ENCODE results near the gene GAL3ST1.
A peak's percentile ranks its signal among the peaks of the same experiment; 100 is the strongest.
"Not testable (repeated sequence)": the region's sequence is repeated elsewhere in the genome, so short reads cannot be mapped to it uniquely, and the experiment has no call there.

The GAL3ST1 gene

DNA sequence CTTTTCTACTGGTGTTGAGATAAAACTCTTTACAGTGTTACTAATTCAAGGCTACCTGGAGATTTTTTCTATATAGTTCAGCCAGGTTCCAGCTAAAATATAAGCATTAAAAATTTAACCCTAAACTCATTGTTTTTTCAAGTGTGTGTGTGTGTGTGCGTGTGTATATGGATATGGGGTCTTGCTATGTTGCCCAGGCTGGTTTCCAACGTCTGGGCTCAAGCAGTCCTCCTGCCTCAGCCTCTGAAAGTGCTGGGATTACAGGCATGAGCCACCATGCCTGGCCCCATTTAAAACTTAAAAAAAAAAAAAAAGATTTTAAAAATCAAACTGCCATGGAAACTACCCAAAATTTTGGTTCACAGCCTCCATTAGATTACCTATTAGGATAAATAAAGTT lies 21.7 kb upstream of the GAL3ST1 start:
- no peak for DNase-seq

DNA sequence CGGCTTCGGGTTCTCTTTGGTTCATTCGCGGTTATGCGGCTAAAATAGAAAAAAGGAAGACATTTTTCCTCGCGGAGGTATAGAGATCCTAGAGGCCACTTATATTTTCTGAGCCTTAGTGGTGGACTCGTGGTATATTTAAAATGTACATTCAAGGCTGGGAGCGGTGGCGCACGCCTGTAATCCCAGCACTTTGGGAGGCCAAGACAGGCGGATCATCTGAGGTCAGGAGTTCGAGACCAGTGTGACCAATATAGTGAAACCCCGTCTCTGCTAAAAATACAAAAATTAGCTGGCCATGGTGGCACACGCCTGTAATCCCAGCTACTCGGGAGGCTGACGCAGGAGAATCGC lies 17.9 kb upstream of the GAL3ST1 start:
- DNase-seq = not testable (repeated sequence)

DNA sequence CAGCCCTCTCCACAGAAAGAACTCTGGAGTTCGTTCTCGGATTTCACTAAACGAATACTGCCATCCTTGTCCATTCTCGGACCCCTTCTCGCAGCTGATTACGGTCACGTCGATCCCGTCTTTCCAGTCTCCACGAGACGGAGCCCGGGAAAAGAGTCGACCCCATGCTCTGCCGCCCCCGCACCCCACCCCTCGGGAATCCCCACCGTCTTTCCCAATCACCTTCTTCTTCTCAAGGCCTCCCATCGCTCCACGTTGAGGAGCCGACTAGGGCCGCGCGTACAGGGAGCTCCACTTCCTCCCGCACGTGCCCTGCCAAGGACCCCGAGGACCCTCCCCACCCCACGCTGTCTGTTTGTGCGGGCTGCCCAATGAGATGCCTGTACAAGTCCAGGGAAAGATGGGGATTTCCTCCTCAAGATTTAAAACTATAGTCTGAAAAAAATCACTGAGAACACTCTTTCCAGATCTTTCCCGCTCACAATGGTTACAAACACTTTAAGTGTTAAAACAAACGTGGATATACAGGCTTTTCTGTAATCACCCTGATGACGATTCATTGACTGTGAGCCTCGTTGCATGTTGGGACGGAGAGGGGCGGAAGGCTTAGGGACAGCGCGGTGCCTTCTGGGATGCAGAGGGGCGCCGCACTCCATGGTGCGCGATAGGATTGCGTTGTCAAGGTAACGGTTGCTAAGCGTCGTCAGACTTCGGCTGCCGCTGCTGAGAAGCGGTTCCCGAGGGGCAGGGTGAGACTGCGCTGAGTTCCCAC lies 17.3 kb upstream of the GAL3ST1 start, which contains the start of gene PES1:
TSS of gene PES1 (minus strand) at position 323 of the 772 bp plus-strand sequence. CDS start at position 246, 77 bp downstream.
- DNase-seq = peak; percentile 79 to 96

DNA sequence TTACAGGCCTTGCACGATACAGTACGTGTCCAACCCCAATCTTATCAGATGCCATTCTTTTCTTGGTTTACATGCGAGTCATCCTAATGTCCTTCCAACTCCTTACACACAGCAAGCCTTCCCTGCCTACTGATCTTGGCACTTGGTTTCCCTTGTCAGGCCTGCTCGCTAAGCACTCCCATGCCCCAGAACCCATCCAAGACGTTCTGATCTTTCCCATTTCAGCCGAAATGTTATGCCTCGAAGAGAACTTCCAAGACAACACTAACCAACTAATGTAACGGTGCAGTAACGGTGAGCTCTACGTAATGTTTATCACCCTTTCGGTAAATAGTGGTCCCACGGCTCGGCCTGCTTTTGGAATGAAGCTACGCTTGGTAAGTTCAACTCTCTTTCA lies 16.7 kb upstream of the GAL3ST1 start:
- no peak for DNase-seq

DNA sequence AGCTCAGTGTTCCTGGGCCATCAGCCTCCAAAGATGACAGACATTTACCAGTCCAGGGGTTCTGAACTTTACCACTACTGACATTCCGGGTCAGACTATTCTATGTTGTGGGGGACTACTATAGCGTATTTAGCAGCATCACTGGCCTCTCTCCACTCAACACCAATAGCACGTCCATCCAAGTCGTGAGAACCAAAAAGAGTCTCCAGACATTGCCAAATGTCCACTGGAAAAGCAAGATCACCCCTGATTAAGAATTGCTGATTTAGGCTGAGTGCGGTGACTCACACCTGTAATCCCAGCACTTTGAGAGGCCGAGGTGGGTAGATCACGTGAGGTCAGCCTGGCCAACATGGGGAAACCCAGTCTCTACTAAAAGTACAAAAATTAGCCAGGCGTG lies 11.9 kb upstream of the GAL3ST1 start:
- DNase-seq = no peak

DNA sequence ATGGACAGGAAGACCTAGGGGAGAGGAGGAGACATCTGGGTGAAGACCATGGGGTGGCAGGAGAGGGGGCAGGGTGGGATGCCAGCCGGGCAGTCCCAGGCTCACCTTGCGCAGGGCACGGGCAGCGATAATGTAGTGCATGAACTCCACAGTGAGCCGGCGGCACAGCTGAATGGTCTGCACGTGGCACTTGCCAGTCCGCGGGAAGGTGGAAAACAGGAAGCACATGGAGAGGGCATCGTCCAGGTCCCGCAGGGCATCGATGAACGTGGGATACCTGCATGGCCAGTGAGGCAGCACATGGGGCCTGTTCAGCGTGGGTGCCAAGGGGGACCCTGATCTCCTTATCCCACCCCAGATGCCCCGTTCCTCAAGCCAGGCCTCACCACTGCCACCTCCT lies 10.0 kb upstream of the GAL3ST1 start:
- DNase-seq = no peak

DNA sequence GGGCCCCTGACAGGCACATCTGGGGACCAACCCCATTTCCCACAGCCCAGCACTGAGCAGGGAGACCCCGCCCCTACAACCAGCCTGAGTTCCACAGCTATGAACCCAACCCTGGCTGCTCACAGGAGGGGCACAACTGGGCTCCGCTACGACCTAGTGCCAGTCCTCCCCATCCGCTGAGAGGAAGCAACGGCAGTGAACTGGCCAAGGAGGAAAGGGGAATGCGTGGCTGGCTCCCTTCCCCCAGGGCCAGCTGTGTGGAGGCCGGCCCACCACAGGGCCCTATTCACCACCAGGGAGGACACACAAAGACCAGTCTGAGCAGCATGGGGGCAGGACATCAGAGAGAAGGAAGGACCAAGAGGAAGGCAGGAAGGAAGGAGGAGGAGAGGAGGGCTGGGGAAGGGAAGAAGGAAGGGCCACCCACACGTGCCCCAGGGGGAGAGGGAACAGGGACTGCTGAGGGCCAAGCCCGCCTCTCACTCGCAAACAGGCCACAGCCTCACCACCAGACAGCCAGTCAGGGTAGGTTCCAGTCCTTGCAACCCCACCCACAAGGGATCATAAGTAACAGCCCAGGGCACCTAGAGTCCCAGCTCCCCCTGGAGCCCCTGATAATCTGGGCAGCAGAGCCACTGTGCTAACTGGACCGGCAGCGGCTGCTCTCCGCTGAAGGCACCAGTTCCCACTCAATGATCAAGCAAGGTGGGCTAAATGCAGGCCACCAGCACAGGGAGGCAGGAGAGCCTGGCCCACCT lies 8.5 kb upstream of the GAL3ST1 start:
- no peak for DNase-seq

DNA sequence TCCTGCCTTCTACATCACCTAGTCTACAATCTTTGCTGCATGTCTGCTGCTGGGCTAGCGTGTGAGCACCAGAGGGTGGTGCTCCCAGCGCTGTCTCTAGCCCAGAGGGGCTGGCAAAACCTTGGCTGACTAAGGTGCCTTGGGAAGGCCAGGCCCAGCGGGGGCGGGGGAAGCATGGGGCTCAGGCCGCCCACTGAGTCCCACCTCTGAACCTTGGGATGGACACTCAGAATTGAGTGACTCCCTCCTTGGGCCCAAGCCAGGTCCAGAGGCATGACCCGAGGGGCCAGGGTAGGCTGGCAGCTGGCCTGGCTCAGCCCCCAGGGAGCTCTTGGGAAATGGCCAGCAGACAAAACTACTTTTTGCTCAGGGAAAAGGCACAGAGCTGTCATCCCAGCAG lies 7.6 kb upstream of the GAL3ST1 start:
- no peak for DNase-seq

DNA sequence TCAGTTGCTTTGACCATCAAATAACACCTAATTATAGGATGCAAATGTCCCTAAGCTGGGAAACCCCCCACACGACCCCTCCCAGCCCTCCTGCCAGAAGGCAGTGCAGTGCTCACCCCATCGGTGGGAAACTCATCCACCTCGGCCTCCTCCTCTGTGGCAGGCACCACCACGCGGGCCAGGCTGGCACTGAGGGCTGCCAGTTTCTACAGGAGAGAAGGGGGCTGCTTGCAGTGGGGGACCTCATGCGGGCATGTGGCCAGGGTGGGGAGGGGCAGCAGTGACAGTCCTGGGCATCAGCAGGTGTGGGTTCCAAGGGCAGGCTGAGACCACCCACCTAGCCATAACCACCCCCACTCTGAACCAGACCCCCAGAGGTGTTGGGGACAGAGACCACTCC lies 6.4 kb upstream of the GAL3ST1 start:
- no peak for DNase-seq

DNA sequence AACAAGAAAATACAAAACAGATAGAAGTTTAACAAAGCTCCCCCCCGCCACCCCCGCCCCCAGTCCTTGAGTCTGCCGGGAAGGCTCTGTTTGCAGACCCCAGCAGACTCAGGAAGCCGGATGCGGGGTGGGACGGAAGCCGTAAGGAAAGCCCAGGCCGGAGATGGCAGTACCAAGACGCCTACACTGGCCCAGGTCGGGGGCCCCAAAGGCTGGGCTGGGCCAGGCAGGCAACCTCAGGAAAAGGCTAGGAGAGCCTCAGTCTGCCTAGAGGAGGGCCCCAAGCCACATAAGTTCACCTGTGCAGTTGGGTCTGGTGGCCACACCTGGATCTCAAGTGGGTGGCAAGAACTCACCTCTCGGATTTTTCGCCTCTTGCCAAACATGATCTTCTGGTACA lies 4.0 kb upstream of the GAL3ST1 start:
- no peak for DNase-seq

DNA sequence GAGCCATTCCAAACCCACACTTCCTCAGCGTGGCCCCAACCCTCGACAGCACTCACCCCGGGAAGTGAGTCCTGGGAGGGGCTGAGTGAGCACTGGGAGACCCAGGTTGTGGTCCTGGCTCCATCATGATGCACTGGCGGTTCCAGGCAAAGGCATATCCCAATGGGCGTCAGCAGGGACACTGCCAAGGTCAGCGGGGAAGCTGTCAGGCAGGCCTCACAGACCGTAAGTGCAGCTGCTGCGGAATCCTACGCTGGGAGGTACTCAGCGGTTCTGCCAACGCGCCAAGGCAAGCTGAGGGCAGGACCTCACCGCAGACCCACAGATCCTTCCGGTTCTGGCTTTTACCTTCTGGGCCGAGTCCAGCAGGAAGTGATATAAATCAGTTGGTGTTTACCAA lies 1.4 kb upstream of the GAL3ST1 start:
- DNase-seq = no peak

DNA sequence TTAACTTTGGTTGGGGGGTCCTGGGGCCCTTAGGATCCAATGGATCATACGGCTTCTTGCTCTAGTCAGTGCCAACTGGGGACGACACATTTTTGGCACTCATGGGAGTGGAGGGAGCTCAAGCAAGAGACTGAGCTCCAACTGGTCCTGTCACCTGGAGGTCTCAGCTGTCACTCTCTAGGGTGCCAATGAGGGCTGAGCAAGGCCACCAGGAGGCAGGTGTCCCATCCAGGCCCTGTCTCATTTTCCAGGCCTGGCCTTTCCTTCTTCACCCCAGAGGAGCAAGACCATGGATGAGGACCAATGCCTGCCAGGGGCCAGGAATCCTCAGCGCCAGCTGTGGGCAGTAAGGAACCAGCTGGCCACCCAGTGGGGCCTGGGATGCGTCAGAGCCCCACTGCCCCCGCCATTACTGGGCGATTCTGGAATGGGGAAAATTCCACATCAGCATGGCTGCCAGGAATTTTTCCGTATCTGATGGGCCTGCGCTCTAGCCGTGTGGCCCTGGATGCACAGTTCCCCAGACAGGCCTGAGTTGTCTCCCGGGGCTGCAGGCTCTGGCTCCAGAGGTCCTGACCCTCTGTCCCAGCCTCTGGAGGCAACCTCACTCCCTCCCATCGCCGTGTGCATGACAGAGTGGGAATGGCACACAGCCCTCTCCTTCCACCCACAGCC lies 669 bp upstream of the GAL3ST1 start:
- no peak for DNase-seq

DNA sequence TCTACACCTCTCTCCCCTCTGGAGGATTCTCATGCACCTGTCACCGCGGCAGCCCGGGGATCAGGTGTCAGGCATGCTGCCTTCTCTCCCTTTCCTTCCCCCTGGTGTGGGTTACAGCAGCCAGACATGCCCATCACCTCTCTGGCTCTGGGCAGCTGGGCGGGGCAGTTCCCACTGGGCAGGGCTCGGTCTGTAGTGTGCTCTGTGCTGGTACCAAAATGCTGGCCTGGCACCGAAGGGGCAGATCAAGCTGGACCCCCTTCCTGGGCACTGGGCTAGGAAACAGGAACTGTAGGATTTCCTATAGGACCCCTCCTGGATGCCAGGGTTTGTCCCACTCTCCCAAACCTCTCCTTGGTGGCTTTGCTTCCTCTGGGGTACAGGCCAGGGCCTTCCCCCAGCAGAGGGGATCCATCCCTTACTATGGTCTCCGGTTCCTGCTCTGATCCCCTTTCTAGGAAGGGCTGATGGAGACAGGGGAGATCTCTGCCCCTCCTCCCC lies 821 bp downstream of the GAL3ST1 start:
- DNase-seq = no peak

DNA sequence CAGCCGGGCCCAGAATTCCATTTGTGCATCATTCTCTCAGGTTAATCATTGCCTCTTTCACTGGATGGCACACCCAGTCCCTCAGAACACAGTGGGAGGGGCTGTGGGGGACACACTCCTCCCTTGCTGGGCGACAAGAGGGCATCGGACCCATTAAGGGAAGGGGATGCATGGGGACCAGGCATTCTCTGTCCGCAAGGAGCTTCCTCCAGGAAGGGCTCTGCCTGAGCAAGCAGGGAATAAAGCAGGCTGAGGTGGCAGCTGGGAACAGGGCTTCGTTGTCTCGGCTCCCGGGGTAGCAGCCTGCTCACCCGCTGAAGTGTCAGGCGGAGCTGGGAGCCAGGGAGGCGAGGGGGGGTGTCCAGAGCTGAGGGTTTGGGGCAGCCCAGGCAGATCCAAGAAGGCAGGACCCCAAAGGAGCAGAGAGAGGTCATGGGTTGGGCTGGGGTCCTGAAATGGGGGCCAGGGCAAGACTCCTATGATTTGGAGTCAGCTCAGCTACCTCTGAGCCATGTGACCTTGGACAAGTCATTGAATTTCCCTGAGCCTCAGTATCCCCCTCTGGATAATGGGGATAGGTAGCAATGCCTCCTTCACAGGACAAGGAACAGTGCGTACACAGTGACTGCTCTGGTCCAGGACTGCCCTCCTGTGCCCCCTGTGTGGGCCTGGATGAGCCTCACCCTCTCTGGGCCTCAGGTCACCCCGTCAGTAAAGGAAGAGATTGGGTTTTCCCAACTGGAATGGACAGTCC lies 1.4 kb downstream of the GAL3ST1 start:
- no peak for DNase-seq

DNA sequence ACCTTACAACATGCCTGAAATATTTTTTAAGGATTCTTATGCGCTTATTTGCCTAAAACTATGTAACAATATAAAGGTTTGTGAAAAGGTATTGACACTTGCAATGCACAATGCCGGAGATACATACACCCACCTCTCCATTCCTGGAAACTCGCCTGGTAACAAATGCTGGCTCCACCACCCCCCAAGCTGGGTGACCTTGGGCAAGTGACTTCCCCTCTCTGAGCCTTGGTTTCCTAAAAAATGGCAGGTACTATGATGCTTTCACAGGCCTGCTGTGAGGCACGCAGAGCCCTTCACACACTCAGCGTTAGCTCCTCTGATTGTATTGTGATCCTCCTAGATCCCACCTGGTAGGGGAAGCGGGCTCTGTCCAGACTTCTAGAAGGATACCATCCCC lies 2.3 kb downstream of the GAL3ST1 start:
- no peak for DNase-seq

DNA sequence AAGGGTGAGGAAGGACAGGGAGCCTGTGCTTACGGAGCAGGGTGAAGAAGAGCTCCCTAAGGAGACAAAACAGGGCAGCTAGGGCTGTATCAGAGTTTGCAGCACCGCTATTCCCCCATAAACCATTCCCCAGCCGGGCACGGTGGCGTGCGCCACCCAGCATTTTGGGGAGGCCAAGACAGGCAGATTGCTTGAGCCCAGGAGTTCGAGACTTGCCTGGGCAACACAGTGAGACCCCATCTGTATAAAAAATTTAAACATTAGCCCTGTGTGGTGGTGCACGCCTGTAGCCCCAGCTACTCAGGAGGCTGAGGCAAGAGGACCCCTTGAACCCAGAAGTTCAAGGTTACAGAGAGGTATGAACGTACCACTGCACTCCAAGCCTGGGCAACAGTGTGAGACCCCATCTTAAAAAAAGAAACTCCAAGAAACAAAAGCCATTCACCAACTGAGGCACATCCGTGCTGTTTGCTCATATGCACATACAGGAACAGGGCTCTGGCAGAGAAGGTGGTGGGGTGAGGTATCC lies 4.7 kb downstream of the GAL3ST1 start:
- DNase-seq = no peak

DNA sequence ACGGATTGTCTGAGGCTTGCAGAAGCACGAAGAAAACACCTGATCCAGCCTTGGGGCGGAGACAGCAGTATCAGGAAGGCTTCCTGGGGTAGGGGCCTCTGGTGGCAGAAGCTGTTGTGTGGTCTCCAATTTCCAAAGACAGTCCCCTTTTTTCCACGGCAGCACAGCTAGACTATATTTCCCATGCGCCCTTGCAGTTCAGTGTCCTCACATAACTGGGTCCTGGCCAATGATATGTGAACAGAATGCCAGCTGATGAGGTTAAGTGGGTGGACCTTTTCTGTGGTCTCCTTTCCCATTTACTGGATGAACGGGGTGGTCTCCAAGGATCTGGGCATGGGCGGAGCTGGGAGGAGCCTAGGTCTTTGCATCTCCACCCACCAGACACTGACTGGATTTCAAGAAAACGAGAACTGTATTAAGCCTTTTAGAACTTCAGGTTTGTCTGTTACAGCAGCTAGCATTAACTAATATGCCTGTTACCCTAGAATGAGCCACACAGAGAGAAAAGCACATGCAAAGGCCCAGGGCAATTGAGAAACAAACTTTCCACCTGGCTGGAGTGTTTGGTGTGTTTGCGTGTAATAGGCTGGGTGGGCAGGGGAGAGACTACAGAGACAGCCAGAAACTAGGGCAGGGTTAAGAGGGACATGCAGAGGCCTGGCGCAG lies 6.2 kb downstream of the GAL3ST1 start:
- DNase-seq = no peak

DNA sequence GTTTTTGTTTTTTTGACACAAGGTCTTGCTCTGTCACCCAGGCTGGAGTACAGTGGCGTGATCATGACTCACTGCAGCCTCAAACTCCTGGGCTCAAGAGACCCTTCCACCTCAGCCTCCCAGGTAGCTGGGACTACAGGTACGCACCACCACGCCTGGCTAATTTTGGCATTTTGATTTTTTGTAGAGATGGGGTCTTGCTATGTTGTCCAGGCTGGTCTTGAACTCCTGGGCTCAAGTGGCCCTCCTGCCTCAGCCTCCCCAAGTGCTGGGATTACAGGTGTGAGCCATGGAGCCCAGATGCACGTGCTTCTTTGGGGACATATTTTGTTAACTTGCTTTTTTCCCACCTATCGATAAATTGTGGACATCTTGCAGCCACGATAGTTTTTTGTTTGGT lies 7.2 kb downstream of the GAL3ST1 start:
- DNase-seq = not testable (repeated sequence)

DNA sequence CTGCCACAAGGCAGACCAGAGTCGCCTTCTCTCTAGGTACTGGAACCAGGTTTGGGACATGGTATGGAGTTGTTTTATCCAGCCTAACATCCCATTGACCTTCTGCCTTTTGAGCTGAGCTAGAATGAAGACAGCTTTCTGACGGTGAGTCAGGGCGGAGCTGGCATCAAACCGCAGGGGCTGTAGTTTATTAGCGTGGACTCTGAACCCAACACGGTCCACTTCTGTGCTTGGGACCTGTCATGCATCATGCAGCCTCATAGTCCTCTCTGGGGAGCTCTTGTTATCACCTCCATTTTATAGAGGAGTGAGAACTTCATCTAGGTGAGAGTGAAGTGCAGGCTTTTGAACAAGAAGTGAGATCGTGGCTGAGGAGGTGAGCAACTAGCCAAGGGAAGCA lies 8.3 kb downstream of the GAL3ST1 start:
- DNase-seq = no peak

DNA sequence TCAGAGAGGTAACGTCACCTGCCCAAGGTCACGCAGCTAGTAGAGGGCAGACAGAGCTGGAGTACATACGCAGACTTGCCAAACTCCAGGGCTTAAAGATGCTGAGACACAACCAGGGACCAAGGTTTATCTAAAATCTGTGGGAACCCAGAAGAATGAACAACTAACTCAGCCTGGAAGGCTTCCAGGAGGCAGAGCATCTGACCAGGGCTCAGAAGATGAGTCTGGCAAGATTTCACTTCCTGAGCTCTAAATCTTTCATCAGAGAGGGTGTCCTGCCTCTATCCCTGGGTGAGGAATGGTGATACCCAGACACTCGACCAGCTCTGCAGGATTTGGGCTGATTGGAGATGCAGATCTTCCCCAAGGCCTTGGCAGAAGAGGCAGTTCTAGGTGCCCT lies 9.1 kb downstream of the GAL3ST1 start:
- DNase-seq = no peak

DNA sequence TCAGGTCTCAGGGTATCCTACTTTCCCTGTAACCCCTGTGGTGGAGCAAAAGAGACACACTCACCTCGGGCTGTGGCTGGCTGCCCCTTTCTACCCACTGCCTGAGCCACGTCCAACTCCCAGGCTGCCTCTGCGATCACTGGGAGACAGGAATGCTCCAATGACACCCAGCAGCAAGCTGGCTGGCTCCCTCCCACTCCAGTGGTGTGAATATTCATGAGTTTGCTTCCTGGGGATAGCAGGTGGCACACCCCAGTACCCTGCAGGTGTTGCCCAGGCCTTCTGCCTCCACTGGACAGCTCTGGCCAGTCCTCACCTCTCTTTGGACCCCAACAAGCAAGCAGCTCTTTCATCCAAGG lies 9.7 kb downstream of the GAL3ST1 start:
- DNase-seq = no peak

DNA sequence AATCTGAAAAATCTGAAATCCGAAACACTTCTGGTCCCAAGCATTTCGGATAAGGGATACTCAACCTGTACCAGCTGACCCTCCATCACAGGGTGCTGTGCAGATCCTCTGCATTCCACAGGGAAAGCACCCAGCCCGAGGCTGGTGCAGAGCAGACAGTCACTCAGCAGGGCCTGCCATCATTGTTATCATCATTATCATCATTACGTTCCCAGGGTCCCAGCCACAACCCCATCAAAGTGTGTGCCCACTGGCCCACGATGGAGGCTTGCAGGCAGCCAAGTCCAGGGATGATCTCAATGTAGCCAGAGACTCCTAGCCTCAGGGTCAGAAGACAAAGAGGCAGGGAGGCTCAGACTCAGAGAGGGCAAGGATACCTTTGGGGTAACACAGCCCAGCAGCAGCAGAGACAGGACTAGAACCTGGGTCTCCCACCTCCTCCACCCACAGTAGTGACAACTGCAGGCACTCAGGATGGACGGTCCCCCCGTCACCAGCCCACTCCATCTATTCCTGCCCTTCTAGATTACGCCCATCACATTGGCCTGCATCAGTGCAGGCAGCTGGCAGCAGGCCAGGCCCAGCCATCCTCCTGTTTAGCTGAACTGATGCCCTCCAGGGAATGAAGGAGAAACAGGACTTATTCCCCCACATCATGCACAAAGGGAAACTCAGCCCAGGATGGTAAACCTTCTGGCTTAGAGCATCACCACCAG lies 10.3 kb downstream of the GAL3ST1 start:
- DNase-seq = no peak

Data from SW 1271 (cell line).